DOHH2 (cell line): ENCODE results near the gene CAP1.
A peak's percentile ranks its signal among the peaks of the same experiment; 100 is the strongest.
"Not testable (repeated sequence)": the region's sequence is repeated elsewhere in the genome, so short reads cannot be mapped to it uniquely, and the experiment has no call there.

Experiments
- H3F3A ChIP-seq: fragments of 200-600 bp; sonication (generic), shearing (Covaris generic); 2 replicates; pipeline ENCODE4 v1.6.0; 2016; ENCODE audit warnings: antibody characterized with exemption, mild to moderate bottlenecking; ENCODE audit not compliant: control insufficient read depth, insufficient read depth
- H3K27ac ChIP-seq: fragments of 200-600 bp; sonication (generic); 2 replicates; pipeline ENCODE4 v1.5.1; 2014; ENCODE audit warnings: low read depth, mild to moderate bottlenecking, low read length, moderate library complexity
- H3K27me3 ChIP-seq: fragments of 200-600 bp; sonication (generic); 2 replicates; pipeline ENCODE4 v1.6.1; 2014; ENCODE audit warnings: mild to moderate bottlenecking, low read length, mixed read lengths; ENCODE audit not compliant: control insufficient read depth
- H3K36me3 ChIP-seq: fragments of 200-600 bp; sonication (generic); 2 replicates; pipeline ENCODE4 v1.6.1; 2014; ENCODE audit warnings: mild to moderate bottlenecking, low read length, moderate library complexity, mixed read lengths; ENCODE audit not compliant: control insufficient read depth
- H3K4me1 ChIP-seq: fragments of 200-600 bp; sonication (generic); 2 replicates; pipeline ENCODE4 v1.6.1; 2014; ENCODE audit warnings: mild to moderate bottlenecking, low read length, mixed read lengths; ENCODE audit not compliant: control insufficient read depth
- H3K4me2 ChIP-seq: fragments of 200-600 bp; sonication (generic); 2 replicates; pipeline ENCODE4 v1.6.0; 2014; ENCODE audit warnings: mild to moderate bottlenecking, low read length, moderate library complexity
- H3K4me3 ChIP-seq: fragments of 200-600 bp; sonication (generic); 2 replicates; pipeline ENCODE4 v1.5.1; 2014; ENCODE audit warnings: mild to moderate bottlenecking, low read length, mixed read lengths
- H3K79me2 ChIP-seq: fragments of 200-600 bp; sonication (generic); 2 replicates; pipeline ENCODE4 v1.6.1; 2014; ENCODE audit warnings: mild to moderate bottlenecking, low read length, mixed read lengths; ENCODE audit not compliant: control insufficient read depth
- H3K9me2 ChIP-seq: fragments of 200-600 bp; sonication (generic); replicated peaks from 2 replicates; pipeline ENCODE4 v1.6.1; 2014; ENCODE audit warnings: mild to moderate bottlenecking, low read length, mixed read lengths; ENCODE audit not compliant: control insufficient read depth
- H3K9me3 ChIP-seq: fragments of 200-600 bp; sonication (generic); 2 replicates; pipeline ENCODE4 v1.6.1; 2014; ENCODE audit warnings: antibody characterized with exemption, low read length, mixed read lengths; ENCODE audit not compliant: control insufficient read depth, insufficient read depth
- H4K20me1 ChIP-seq: fragments of 200-600 bp; sonication (generic); 2 replicates; pipeline ENCODE4 v1.6.0; 2014; ENCODE audit warnings: low read depth, mild to moderate bottlenecking, antibody characterized with exemption, low read length, moderate library complexity; ENCODE audit not compliant: control insufficient read depth, insufficient read depth
- EZH2phosphoT487 ChIP-seq: fragments of 200-600 bp; sonication (generic); IDR thresholded peaks from 2 replicates; pipeline ENCODE4 v1.6.1; 2017; ENCODE audit warnings: borderline replicate concordance, mild to moderate bottlenecking, antibody characterized with exemption, low read length, moderate library complexity, mixed read lengths
- TF ChIP-seq, protein P1 (sequence below): fragments of 200-600 bp; sonication (generic); IDR thresholded peaks from one replicate; pipeline ENCODE4 v1.5.1; 2014; ENCODE audit warnings: antibody characterized with exemption, mild to moderate bottlenecking, low read depth, low read length; ENCODE audit not compliant: poor library complexity, severe bottlenecking

CAP1 gene

DNA sequence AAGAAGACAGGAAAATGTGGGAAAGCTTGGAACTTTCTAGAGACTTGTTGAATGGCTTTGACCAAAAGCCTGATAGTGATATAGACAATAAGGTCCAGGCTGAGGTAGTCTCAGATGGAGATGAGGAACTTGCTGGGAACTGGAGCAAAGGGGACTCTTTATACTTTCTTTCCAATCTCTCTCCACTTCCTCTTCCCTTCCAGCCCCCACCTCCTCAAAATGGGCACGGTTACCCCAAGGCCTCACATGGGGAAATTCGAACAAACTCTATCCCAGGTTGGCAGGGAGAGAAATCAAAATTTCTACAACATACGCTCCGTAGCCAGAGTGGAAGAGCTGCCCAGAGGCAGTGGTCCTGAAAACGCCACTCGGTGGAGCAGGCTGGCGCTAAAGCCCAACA is 41.3 kb downstream of the CAP1 start:
- Histone ChIP-seq H3K79me2 (no peaks in the 10 kb centered on the region), H3K27ac (no peak overlapping the region), H3K4me2 (no peak overlapping the region), H3K4me1 (peaks cover 5% of the 10 kb centered on the region; the same call in 1 of the 2 replicates), H3K9me3 (no peaks in the 10 kb centered on the region), H3K9me2 (no peaks in the 10 kb centered on the region), H3F3A (peaks cover 6% of the 10 kb centered on the region; the same call in 1 of the 2 replicates), H4K20me1 (no peaks in the 10 kb centered on the region), H3K27me3 (no peaks in the 10 kb centered on the region), H3K4me3 (no peak overlapping the region), H3K36me3 (peaks cover 36% of the 10 kb centered on the region)
- TF ChIP-seq, protein P1, sequence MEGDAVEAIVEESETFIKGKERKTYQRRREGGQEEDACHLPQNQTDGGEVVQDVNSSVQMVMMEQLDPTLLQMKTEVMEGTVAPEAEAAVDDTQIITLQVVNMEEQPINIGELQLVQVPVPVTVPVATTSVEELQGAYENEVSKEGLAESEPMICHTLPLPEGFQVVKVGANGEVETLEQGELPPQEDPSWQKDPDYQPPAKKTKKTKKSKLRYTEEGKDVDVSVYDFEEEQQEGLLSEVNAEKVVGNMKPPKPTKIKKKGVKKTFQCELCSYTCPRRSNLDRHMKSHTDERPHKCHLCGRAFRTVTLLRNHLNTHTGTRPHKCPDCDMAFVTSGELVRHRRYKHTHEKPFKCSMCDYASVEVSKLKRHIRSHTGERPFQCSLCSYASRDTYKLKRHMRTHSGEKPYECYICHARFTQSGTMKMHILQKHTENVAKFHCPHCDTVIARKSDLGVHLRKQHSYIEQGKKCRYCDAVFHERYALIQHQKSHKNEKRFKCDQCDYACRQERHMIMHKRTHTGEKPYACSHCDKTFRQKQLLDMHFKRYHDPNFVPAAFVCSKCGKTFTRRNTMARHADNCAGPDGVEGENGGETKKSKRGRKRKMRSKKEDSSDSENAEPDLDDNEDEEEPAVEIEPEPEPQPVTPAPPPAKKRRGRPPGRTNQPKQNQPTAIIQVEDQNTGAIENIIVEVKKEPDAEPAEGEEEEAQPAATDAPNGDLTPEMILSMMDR = no peak
- no peak for TF ChIP-seq EZH2phosphoT487

DNA sequence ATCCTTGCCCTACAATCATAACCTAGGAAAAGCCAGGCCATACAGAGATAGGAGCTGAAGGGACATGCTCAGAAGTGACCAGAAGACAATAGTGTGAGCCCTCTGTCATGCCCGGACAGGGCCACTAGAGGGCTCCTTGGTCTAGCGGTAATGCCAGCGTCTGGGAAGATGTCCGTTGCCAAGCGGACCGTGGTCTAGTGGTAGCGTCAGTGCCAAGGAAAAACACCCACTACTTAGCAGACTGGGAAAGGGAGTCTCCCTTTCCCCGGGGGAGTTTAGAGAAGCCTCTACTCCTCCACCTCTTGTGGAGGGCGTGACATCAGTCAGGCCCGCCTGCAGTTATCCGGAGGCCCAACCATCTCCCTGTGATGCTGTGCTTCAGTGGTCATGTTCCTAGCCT is 44.2 kb downstream of the CAP1 start:
- not testable (repeated sequence) for H3F3A ChIP-seq, H3K9me2 ChIP-seq, H3K4me2 ChIP-seq, H3K27me3 ChIP-seq, H3K4me1 ChIP-seq, H3K79me2 ChIP-seq, H3K4me3 ChIP-seq, H4K20me1 ChIP-seq, H3K27ac ChIP-seq, H3K9me3 ChIP-seq
- TF ChIP-seq, protein P1 = peak; percentile 73
- H3K36me3 ChIP-seq = peaks cover 30% of the 10 kb centered on the region

DNA sequence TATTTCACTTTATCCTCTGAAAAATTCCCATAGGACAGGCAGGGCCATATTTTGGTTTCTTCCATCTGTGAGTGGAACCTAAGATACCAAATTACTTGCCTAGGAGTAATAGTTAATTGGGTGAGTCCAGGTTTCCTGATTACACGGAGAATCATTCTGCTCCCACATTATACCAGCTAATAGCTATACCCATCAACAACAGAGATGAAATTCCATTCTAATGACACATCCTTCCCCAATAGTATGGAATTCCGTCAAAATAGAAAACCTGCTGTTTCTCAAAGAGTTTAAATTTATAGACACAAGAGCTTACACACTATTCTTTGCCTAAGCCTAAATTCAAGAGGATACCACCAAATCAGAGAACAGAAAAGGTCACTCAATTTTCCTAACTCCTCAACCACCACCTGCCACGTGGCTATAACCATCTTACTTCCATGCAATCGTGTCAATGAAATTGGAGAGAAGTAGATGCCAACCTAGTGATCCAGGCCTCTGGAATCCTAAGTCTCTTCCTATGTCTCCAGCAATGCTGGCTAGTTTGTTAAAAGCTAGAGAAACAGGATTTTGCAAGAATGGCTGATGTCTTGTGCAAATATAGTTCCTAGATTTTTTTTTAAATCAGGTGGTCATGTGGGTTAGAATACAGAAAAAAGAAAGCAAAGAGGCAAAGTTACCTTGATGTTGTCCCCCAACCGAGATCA is 50.3 kb downstream of the CAP1 start:
- no peak for TF ChIP-seq EZH2phosphoT487
- TF ChIP-seq, protein P1 = no peak
- Histone ChIP-seq H3K36me3 (peaks cover 46% of the 10 kb centered on the region), H3K27ac (no peak overlapping the region)

More for the DNA sequence above, 50.3 kb downstream of the CAP1 start:
- Histone ChIP-seq H3K4me2 (no peak overlapping the region), H3K9me3 (no peaks in the 10 kb centered on the region), H3K9me2 (no peaks in the 10 kb centered on the region), H3F3A (peaks cover 6% of the 10 kb centered on the region), H3K4me1 (peaks cover 9% of the 10 kb centered on the region), H3K79me2 (peaks cover 26% of the 10 kb centered on the region), H3K27me3 (no peaks in the 10 kb centered on the region), H3K4me3 (no peak overlapping the region), H4K20me1 (no peaks in the 10 kb centered on the region)
